ENCODE results near the gene RNF214.

RNF214 gene

DNA sequence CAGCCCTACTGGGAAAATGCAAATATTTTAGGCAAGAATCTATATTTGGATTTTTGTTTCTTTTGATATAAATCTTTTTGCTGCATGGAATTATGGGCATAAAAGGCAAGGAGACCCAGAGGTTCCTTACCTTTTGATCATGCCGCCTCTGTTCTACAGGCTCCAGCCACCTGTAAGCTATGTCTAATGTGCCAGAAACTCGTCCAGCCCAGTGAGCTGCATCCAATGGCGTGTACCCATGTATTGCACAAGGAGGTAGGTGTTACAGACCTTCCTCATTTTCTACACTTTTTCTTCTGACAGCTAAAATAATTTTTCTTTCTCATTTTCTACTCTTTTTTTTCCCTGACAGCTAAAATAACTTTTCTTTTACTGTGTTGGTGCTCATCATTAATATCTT lies 50.5 kb downstream of the RNF214 start:
- DNase-seq (ENCODE audit: low read depth, low spot score) = no peak

- no peak for DNase-seq (ENCODE audit: low read depth, low spot score)
Observed at GRCh38 chr11:117284053-117284452, 51.6 kb downstream of the RNF214 start.

DNA sequence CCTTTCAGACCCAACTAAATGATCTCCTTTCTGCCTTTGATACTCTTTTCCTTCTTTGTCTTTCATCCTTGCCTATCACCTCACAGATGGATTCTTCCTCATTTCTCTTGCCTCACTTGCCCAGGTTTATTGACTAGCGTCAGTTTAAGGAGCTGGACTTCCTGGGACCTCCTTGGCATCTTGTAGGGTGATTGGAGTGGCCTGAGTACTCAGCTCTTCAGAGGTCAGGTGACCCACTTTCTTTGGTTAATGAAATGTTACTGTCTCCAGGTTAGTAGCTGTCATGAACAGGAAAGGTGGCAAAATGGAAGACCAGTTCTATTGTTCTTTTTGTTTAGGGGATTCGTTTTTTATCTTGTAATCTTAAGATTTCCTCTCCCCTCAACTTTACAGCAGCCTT lies 54.1 kb downstream of the RNF214 start:
- DNase-seq (ENCODE audit: low read depth, low spot score) = no peak

GRCh38 chr11:117287668-117288067 lies 55.2 kb downstream of the RNF214 start:
- no peak for DNase-seq (ENCODE audit: low read depth, low spot score)

DNA sequence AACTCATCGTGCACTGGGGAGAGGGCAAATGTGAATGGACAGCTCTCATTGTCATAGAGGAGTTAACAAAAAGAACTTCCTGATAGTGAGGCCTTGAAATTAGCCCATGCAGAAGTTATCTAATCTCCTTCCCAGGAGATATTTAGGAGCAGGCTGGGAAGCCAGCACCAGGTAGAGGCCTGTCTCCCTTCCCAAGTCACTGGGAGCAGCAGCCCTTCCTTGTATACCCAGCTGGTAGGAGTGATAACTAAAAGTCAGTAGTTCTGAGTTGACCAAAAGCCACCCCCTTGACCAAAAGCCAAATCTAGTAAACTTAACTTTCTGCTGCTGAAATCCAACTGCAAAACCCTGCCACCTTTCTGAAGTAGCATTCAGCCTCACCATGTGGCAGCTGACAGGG lies 57.3 kb downstream of the RNF214 start:
- no peak for DNase-seq (ENCODE audit: low read depth, low spot score)

- DNase-seq (ENCODE audit: low read depth, low spot score) = no peak
Observed at GRCh38 chr11:117290809-117291396, 58.4 kb downstream of the RNF214 start, which contains the start of gene BACE1-AS. Gene BACE1-AS, plus strand, starts transcription at chr11:117291346.

DNA sequence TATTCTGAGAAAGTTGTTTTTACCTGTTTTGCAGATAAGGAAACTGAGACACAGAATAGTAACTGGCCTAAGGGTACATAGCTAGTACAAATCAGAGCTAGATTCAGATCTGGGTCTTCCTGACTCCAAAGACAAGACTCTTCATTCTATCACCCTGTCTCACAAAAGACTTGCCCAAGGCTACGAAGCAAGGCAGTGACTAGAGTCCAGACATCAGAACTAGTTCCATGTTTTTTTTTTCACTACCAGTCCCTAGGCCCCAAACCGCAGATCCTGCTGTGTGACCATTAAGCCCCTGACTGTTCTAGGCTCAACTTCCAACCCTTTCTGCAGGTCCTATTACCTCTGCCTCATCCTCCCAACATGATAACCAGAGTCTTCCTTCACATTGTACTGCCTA lies 60.1 kb downstream of the RNF214 start:
- DNase-seq (ENCODE audit: low read depth, low spot score) = peak; percentile 69

DNA sequence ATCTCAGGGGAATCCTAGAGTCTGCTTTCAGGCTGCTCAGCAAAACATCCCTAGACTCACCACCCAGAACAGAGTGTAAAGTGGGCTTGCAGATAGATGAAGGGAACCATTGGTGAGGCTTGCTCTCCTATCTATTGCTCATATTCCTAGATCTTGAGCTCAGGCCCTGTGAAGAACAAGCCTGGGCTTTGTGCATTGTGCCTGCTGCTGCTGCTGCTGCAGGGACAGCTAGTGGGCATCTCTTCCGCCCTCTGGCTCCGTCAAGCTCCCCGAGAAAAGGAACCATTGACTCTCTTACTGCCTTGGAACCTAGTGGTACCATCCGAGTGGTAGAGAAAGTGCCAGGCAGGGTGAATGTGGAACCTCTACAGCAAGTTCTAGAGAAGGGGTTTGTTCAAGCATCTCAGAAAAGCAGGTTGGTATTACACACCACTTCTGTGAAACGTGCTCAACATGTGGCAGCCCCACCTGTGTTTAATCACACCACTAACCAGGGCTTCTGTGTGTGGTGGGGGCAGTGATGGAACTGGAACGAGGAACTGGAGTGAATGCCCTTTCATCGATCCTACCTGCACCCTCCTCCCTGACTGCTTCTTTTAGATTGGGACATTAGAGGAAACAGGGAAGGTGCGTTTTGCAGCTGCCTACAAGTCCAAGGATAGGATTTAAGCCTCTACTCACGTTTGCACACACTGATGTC lies 63.1 kb downstream of the RNF214 start:
- no peak for DNase-seq (ENCODE audit: low read depth, low spot score)

DNA sequence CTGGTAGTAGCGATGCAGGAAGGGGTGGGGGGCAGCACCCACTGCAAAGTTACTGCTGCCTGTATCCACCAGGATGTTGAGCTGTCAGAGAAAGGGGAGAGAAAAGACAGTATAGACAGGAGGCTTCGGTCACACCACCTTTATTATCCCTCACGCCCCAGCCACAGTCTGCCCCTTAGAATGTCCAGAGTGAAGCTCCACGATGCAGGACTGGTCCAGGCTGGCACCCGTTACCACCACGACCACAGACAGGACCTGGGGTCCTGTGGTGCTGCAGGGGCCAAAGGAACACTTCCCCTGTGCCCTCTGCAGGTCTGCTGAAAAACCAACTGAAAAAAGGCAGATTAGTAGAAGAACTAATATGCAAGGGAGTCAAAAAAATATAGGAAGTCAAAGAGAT lies 64.4 kb downstream of the RNF214 start:
- DNase-seq (ENCODE audit: low read depth, low spot score) = no peak

- no peak for DNase-seq (ENCODE audit: low read depth, low spot score)
Observed at GRCh38 chr11:117298195-117298594, 65.7 kb downstream of the RNF214 start.

- peak; percentile 17 for DNase-seq (ENCODE audit: low read depth, low spot score)
Observed at GRCh38 chr11:117299351-117300282, 67.1 kb downstream of the RNF214 start.

GRCh38 chr11:117300283-117300663 lies 67.8 kb downstream of the RNF214 start:
- peak; percentile 91 for DNase-seq (ENCODE audit: low read depth, low spot score)

GRCh38 chr11:117300773-117301172 lies 68.3 kb downstream of the RNF214 start:
- peak; percentile 19 for DNase-seq (ENCODE audit: low read depth, low spot score)

DNA sequence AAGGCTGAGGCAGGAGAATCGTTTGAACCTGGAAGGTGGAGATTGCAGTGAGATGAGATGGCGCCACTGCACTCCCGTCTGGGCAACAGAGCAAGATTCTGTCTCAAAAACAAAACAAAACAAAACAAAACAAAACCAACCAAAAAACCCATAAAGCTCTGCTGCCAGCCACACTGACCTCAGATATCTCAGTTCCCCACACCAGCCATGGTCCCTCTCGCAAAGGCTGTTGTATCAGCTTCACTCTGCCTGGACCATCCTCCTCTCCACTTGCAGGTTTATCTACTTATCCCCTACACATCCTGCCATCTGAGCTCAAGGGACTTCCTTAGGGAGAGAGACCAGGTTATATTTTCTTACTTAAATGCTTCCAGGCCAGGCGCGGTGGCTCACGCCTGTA lies 69.8 kb downstream of the RNF214 start:
- DNase-seq (ENCODE audit: low read depth, low spot score) = no peak

DNA sequence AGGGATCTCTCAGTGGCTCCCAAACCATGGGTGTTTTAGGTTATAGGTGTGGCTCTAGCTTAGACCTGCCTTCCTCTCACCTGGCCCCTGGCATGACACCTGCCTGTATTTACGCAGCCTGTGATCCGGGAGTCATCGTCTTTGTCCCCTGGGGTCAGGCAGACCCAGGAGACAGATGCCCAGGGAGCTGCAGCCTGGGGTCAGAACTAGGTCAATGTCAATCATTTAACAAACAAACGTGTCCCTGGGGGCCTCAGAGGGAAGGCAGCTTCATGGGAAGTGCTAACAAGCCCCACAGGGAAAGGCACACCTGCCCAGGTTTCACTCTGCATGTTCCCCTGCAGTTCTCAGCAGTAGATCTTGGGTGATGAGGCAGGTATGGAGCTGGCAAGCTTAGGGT lies 70.6 kb downstream of the RNF214 start:
- no peak for DNase-seq (ENCODE audit: low read depth, low spot score)

DNA sequence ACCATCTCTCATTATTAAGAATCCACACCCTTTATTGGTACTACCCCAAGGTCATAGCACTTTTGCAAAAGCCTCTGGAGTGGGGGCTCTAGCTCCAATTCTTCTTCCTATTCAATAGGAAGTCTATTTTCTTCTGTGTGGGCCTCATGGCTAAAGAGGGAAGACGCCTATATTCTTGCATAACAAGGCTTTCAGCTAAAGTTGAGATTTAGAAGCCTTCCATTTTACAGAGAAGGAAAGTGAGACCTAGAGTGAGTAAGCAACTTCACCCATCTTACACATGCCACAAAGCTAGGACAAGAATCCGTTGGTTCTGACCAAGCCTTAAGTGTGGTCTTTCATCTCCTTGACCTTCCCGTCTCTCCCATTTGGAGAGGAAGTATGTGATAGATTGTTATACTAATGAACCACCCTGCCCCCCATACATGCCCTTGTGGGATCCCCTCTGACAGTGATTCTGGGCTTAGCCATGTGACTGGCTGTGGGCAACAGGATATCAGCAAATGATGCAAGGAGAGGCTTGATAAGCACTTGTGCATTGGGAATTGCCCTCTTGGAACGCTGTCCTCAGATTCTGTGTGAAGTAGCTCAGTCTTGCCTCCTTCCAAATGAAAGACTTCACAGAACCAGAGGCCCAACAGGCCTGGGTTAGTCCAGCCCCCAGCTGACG lies 71.3 kb downstream of the RNF214 start:
- DNase-seq (ENCODE audit: low read depth, low spot score) = no peak

DNA sequence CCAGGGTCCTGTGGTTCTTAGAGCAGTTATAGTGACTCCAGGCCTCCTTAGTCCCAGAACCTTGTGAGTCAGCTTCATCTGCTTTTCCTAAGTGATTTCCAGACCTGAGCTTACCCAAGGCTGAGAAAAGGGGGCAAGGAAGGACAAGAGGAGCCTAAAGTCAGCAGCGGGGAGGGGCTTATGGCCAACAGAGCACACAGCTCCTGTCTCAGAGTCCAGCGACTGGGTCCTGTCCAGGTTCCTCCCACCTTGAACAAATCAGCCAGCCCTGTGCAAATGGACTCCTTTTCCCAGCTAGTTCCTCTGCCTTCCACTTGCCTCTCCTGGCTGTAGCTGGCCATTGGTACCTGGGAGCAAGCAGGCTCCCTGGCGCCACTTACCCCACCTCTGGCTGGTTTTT lies 72.7 kb downstream of the RNF214 start:
- DNase-seq (ENCODE audit: low read depth, low spot score) = peak; percentile 18

GRCh38 chr11:117309310-117309709 lies 76.8 kb downstream of the RNF214 start:
- no peak for DNase-seq (ENCODE audit: low read depth, low spot score)

DNA sequence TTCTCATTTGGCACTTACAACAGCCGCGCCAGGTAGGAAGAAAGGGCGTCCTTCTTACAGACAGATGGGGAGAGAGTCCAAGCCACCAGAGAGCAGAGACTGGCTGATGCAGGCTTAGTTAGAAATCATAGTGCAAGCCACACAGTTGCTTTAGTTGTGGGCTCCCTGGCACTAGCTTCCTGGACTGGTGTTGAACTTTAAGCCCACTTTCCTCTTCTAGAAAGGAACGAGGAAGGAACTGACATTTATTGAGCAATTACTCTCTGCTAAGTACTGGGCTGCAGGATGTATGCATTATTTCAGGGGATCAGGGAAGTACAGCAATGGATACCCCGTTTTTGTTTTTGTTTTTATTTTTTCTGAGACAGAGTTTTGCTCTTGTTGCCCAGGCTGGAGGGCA lies 80.6 kb downstream of the RNF214 start:
- DNase-seq (ENCODE audit: low read depth, low spot score) = no peak

DNA sequence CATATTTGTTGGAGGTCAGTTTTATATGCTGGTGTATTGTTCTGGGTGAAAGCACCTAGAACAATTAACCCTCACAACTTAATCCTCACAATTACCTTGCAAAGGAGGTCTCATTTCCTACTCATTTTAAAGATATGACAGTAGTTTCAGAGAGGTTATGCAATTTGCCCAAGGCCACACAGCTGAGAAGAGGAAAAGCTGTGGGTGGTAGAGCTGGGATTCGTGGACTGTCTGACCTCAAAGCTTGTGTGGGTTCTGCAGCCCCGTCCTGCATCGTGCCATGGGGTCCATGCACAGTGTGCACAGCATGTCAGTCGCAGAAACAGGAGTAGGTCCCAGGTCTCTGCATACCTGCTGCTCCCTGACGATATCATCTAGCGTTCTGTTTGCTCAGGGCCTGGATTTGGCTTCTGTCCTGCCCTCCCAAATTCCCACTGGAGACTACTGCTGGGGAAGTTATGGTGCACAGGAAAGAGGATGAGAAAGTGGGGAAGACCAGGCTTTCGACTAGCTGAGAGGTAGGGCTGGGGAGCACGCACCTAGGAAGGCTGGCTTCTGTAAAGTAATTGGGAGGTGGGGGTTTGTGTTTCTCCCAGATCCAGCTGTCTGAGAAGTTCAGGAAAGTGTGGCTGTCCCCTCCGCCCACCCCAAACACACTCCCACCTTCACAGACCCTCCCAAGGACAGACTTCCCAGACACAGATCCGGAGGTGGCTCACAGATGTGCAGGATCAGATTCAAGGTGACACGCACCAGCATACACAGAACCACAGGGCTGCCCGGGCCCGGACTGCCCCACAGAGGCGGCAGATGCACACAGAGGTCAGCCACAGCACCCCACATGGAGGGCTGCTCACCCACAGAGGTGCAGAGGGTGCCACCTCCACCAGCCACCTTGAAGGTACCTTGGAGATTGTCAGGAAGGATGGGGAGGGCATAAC lies 81.6 kb downstream of the RNF214 start:
- no peak for DNase-seq (ENCODE audit: low read depth, low spot score)

- DNase-seq (ENCODE audit: low read depth, low spot score) = peak; percentile 41
Observed at GRCh38 chr11:117314840-117315239, 82.4 kb downstream of the RNF214 start.
